Astrocyte of the spinal cord (primary cell): Measurements from ENCODE around the gene RERE.
A peak's percentile ranks its signal among the peaks of the same experiment; 100 is the strongest.

ENCODE experiments used
- DNase-seq: peaks from one replicate; pipeline ENCODE4 v3.0.0; 2011; ENCODE audit warnings: low read depth, low spot score
- H3K4me3 ChIP-seq: 2 replicates; pipeline ENCODE4 v1.5.1; 2011; ENCODE audit warnings: low read depth, mild to moderate bottlenecking, low read length, moderate library complexity
- CTCF ChIP-seq: IDR thresholded peaks from 2 replicates; pipeline ENCODE4 v1.5.1; 2012; ENCODE audit warnings: low read depth, mild to moderate bottlenecking, low read length, inconsistent platforms
- in situ Hi-C: cut with HindIII; loops from 2 replicates; pipeline ENCODE4 v1.10.0; 2017; ENCODE audit warnings: low sequenced_read_pairs

Gene RERE

GRCh38 chr1:8663090-8663802, 154.2 kb downstream of the RERE start:
- in situ Hi-C loops: no loop called here
- no peak for DNase-seq
- TF ChIP-seq CTCF: no peak
- H3K4me3 ChIP-seq: no peak overlapping the region

GRCh38 chr1:8662380-8663072, 154.9 kb downstream of the RERE start:
- TF ChIP-seq CTCF: no peak
- in situ Hi-C loops: no loop called here

GRCh38 chr1:8661185-8662110, 156.0 kb downstream of the RERE start:
- no peak overlapping the region for H3K4me3 ChIP-seq
- TF ChIP-seq CTCF: no peak
- DNase-seq: peak; percentile 90
- in situ Hi-C loops: no loop called here

More at GRCh38 chr1:8662380-8663072, 154.9 kb downstream of the RERE start:
- no peak overlapping the region for H3K4me3 ChIP-seq
- no peak for DNase-seq

GRCh38 chr1:8660411-8660828, 157.0 kb downstream of the RERE start:
- peak; percentile 84 for DNase-seq
- in situ Hi-C loops: no loop called here
- no peak for TF ChIP-seq CTCF
- H3K4me3 ChIP-seq: no peak overlapping the region

GRCh38 chr1:8659593-8659992, 157.8 kb downstream of the RERE start:
- no peak for TF ChIP-seq CTCF
- in situ Hi-C loops: no loop called here
- H3K4me3 ChIP-seq: no peak overlapping the region

GRCh38 chr1:8653878-8654277, 163.6 kb downstream of the RERE start:
- TF ChIP-seq CTCF: no peak
- H3K4me3 ChIP-seq: no peak overlapping the region

More at GRCh38 chr1:8659593-8659992, 157.8 kb downstream of the RERE start:
- DNase-seq: no peak

More at GRCh38 chr1:8653878-8654277, 163.6 kb downstream of the RERE start:
- DNase-seq: no peak
- in situ Hi-C loops: no loop called here
